ENCODE results near the gene PAX5.

PAX5 gene

GRCh38 chr9:36961051-36961450, 73.0 kb downstream of the PAX5 start:
- no peak for DNase-seq (ENCODE audit: extremely low spot score)
- POLR2A ChIA-PET: no interaction called here
- CTCF ChIA-PET: no interaction called here
- TF ChIP-seq CTBP1 (IDR thresholded peaks at IDR 0.05; ENCODE audit: borderline replicate concordance) (no peak), LEF1 (IDR thresholded peaks at IDR 0.05; ENCODE audit: borderline replicate concordance) (no peak), TARDBP (IDR thresholded peaks at IDR 0.05) (no peak)

DNA sequence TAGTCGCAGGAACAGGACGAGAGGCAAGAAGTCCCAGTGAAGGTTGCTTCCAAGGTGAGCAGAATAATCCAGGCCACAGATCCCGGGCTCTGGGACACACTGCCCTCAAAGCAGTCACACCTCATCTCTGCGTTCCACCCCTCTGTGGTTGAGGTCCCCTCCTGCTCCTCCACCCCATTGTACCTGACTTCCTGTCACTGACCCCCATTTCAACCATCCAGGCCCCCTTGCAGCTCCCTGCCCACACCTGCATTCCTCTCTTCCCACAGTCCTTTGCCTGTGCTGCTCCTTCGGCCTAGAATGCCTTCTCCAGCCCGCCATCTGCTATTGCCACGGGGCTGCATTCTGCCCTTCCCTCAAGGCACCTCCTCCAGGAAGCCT, 73.5 kb downstream of the PAX5 start:
- CTCF ChIA-PET: no interaction called here
- TF ChIP-seq CTBP1 (IDR thresholded peaks at IDR 0.05; ENCODE audit: borderline replicate concordance): no peak
- TF ChIP-seq ELF4 (IDR thresholded peaks at IDR 0.05): no peak
- TF ChIP-seq LEF1 (IDR thresholded peaks at IDR 0.05; ENCODE audit: borderline replicate concordance): no peak
- TF ChIP-seq NFRKB (IDR thresholded peaks at IDR 0.05): no peak
- no peak for TF ChIP-seq SP1 (IDR thresholded peaks at IDR 0.05)
- TF ChIP-seq FOXA1 (IDR thresholded peaks at IDR 0.05): no peak
- TF ChIP-seq TARDBP (IDR thresholded peaks at IDR 0.05): no peak
- TF ChIP-seq PKNOX1 (IDR thresholded peaks at IDR 0.05): no peak
- TF ChIP-seq L3MBTL2 (conservative IDR thresholded peaks at IDR 0.05): no peak
- TF ChIP-seq ARNT (IDR thresholded peaks at IDR 0.05): no peak
- TF ChIP-seq FOXM1 (IDR thresholded peaks at IDR 0.05; ENCODE audit: borderline replicate concordance): no peak
- no peak for TF ChIP-seq HDGF (IDR thresholded peaks at IDR 0.05; ENCODE audit: borderline replicate concordance)
- TF ChIP-seq FOXK2 (IDR thresholded peaks at IDR 0.05): no peak
- no peak for TF ChIP-seq SUZ12 (IDR thresholded peaks at IDR 0.05)
- no peak for TF ChIP-seq ZNF384 (IDR thresholded peaks at IDR 0.05)
- TF ChIP-seq BHLHE40 (IDR thresholded peaks at IDR 0.05; ENCODE audit: borderline replicate concordance): no peak
- no peak for DNase-seq (ENCODE audit: extremely low spot score)
- POLR2A ChIA-PET: no interaction called here

DNA sequence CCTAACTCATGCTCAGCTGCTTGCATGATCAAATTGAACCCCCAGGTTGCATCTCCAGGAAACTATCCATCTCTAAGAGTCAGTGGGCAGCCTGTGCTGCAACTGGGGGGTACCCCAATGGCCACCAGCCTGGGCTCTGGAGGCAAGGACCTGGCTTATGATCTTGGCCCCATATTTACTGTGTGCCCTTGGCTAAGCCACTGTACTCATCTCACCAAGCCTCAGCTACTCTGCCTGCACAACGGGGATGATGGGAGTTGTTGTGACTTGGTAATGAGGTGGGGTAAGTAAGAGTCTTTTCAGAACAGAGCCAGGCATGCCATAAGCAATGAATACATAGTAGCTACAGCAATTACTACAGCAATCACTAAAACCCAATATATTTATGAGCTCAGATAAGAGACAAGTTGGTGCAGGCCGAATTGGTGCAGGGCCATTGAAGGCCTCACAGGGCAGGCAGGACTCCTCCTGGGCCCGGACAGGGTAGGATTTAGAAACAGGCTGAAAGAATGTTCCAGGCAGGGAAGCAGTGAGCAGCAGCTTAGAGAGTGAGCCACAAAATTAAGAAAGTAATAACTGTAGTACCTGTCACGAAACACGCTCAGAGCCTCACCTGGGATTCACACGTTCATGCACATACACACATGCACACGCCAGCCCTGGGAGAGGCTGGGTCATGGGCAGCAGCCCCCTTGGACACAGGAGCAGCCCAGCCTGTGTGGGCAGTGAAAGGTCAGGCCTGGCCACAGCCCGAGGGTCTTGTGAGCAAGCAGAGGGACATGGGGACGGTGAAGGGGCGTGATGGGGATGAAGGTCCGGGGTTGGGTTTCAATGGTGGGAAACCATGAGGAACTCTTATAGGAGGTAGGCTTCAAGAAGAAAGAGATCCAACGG, 74.1 kb downstream of the PAX5 start:
- TF ChIP-seq L3MBTL2 (conservative IDR thresholded peaks at IDR 0.05) (no peak), CTBP1 (IDR thresholded peaks at IDR 0.05; ENCODE audit: borderline replicate concordance) (no peak), SP1 (IDR thresholded peaks at IDR 0.05) (no peak), PKNOX1 (IDR thresholded peaks at IDR 0.05) (no peak), FOXA1 (IDR thresholded peaks at IDR 0.05) (no peak), ELF4 (IDR thresholded peaks at IDR 0.05) (no peak), BHLHE40 (IDR thresholded peaks at IDR 0.05; ENCODE audit: borderline replicate concordance) (no peak), NFRKB (IDR thresholded peaks at IDR 0.05) (no peak), TARDBP (IDR thresholded peaks at IDR 0.05) (no peak)
- POLR2A ChIA-PET: no interaction called here

GRCh38 chr9:36956908-36957307, 77.2 kb downstream of the PAX5 start:
- DNase-seq (ENCODE audit: extremely low spot score): no peak
- POLR2A ChIA-PET: no interaction called here
- CTCF ChIA-PET: no interaction called here
- TF ChIP-seq PKNOX1 (IDR thresholded peaks at IDR 0.05) (no peak), NFRKB (IDR thresholded peaks at IDR 0.05) (no peak), SUZ12 (IDR thresholded peaks at IDR 0.05) (no peak)

More for the DNA sequence above, 74.1 kb downstream of the PAX5 start:
- no peak for DNase-seq (ENCODE audit: extremely low spot score)
- CTCF ChIA-PET: no interaction called here

DNA sequence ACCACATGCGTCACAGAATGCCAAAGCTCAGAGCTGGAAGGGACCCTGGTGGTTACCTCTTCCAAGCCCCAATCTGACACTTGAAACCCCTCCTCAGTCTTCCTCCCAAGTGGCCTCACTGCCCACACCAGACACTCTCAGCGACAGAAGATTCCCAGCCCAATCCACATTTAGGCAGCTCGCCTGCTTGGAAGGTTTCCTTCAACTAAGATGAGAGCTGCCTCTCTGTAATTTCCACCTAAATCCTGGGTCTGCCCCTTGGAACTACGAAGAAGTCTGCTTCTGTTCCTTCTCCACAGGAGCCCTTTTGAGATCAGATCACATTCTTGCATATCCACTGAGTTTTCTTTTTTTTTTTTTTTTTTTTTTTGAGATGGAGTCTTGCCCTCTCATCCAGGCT, 83.7 kb downstream of the PAX5 start:
- no peak for DNase-seq (ENCODE audit: extremely low spot score)
- TF ChIP-seq SP1 (IDR thresholded peaks at IDR 0.05) (no peak), PKNOX1 (IDR thresholded peaks at IDR 0.05) (no peak)
- ChIA-PET CTCF (interaction anchor here (0.6 kb wide), 1 partner anchor 56 kb away, joined by 3 read pairs; no protein-coding TSS in a partner anchor), POLR2A (no interaction called here)

- ChIA-PET POLR2A (no interaction called here), CTCF (no interaction called here)
- TF ChIP-seq SUZ12 (IDR thresholded peaks at IDR 0.05): no peak
- TF ChIP-seq ELF4 (IDR thresholded peaks at IDR 0.05): no peak
- no peak for TF ChIP-seq ARNT (IDR thresholded peaks at IDR 0.05)
- TF ChIP-seq FOXM1 (IDR thresholded peaks at IDR 0.05; ENCODE audit: borderline replicate concordance): no peak
- TF ChIP-seq L3MBTL2 (conservative IDR thresholded peaks at IDR 0.05): no peak
- TF ChIP-seq TARDBP (IDR thresholded peaks at IDR 0.05): no peak
- no peak for TF ChIP-seq ZNF384 (IDR thresholded peaks at IDR 0.05)
- TF ChIP-seq NFRKB (IDR thresholded peaks at IDR 0.05): no peak
- TF ChIP-seq FOXK2 (IDR thresholded peaks at IDR 0.05): no peak
- DNase-seq (ENCODE audit: extremely low spot score): no peak
These were observed 84.6 kb downstream of the PAX5 start for GRCh38 chr9:36949466-36949865.
